ENCODE measurements around the gene PAQR5.

The PAQR5 gene

DNA sequence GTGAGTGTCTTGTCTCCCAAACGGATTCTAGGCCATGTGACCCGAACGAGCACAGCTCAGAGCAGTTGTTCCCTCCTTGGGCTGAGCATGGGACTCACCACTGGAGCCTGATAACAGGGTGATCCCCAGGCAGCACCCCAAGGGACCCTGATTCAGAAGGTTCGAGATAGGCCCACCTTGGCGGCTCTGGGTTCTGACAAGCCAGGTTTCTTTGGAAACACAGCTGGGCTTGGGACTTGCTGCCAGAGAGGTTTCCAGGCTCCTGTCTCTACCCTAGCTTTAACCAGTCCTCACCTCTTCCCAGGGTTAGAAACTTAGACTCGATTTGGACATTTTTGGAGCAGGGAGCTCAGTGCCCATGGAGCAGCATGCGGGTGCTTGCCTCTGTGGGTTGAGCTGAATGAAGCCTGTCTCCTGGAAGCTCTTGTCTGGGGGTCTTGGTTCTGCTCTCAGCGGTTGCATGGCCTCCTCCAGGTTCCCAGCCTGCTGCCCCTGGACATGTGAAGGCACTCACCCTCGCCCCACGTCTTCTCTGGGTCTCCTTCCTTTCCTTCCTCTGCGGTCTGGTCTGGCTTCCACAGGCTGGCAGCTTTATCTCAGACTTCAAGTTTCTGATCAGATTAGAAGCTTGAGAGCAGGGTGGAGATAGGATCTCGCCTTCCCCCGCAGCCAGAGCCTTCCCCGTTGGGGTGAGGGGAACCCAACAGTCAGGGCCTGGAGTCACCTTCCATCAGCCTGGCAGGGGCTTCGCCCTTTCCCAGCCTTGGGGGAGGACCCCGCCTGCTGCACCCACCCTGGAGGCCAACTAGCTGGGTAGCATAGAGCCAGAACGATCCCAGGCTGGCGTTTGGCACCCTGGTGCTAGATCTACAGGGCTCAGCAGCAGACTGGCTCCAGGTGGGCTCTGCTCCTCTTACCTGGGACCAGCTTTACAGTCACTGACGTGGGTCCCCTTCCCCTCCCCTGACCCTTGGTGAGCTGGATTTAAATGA lies 21.0 kb downstream of the PAQR5 start:
- TF ChIP-seq, protein P1, sequence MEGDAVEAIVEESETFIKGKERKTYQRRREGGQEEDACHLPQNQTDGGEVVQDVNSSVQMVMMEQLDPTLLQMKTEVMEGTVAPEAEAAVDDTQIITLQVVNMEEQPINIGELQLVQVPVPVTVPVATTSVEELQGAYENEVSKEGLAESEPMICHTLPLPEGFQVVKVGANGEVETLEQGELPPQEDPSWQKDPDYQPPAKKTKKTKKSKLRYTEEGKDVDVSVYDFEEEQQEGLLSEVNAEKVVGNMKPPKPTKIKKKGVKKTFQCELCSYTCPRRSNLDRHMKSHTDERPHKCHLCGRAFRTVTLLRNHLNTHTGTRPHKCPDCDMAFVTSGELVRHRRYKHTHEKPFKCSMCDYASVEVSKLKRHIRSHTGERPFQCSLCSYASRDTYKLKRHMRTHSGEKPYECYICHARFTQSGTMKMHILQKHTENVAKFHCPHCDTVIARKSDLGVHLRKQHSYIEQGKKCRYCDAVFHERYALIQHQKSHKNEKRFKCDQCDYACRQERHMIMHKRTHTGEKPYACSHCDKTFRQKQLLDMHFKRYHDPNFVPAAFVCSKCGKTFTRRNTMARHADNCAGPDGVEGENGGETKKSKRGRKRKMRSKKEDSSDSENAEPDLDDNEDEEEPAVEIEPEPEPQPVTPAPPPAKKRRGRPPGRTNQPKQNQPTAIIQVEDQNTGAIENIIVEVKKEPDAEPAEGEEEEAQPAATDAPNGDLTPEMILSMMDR (IDR thresholded peaks at IDR 0.05; ENCODE audit: extremely low read depth, missing control alignments), result no peak
- DNase-seq (ENCODE audit: low spot score), result no peak

DNA sequence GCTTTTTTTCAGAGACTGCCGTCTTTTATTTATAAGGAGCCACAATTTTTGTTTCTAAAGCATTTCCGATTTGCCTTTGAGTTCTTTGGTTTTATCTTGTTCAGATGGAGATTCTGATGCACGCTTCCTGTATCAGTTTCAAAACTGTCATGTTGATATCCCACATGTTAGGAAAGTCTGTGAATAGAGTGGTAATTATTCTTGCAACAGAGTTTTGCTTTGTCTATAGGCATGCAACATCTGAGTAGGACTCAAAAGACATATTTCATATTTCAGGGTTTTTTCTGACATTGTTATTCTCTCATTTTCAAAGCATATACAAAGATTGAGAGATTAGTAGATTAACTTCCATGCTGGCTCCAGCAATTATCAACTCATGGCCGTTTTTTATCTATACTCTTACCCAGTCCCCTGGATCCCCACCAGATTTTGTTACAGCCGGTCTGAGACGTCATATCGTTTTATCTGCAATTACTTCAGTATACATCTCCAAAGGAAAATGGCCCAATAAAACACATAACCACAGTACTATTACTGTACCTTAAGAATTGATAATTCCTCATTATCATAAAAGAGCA lies 22.4 kb downstream of the PAQR5 start:
- DNase-seq (ENCODE audit: low spot score), result no peak
- TF ChIP-seq, protein P1 (IDR thresholded peaks at IDR 0.05; ENCODE audit: extremely low read depth, missing control alignments), result no peak

DNA sequence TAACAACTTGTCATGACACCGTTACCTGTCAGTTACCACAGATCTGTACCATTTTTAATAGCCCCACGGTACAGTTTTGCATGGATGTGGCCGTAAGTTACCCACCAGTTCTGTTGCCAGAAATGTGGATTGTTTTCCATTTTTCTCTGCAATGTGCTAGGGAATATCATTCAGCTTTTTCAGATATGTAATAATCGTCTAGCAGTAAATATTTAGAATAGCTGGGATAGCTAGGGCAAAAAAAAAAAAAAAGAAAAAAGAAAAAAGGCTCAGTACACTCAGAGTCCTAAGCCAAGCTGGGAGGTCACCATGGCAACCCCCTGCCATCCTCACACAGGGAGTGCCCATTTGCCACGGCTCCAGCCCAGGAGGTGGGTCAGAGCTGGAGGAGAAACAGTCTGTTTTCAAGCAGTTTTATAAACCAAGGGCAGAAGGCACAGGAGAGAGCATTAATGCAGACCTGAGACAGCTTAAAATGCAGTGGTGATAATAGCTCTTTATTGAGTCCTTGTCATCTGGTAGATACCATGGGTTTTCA lies 25.2 kb downstream of the PAQR5 start:
- TF ChIP-seq, protein P1 (IDR thresholded peaks at IDR 0.05; ENCODE audit: extremely low read depth, missing control alignments), result no peak
- no peak for DNase-seq (ENCODE audit: low spot score)

DNA sequence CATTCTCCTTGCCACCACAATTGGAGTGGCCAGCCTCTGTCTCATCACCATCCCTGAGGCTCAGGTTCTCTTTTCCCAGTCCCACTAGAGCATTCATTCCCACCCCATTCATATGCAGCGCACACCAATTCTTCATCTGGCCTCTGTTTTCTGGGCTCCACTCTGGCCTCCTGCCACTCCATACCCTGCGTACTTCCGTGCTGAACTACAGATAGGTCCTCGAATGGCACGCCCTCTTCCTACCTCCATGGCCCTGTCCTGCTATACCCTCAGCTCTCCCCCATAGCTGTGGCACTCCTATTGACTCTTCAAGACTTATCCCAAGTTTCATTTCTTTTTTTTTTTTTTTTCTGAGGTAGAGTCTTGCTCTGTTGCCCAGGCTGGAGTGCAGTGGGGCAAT lies 25.9 kb downstream of the PAQR5 start:
- no peak for DNase-seq (ENCODE audit: low spot score)
- TF ChIP-seq, protein P1 (IDR thresholded peaks at IDR 0.05; ENCODE audit: extremely low read depth, missing control alignments), result no peak

DNA sequence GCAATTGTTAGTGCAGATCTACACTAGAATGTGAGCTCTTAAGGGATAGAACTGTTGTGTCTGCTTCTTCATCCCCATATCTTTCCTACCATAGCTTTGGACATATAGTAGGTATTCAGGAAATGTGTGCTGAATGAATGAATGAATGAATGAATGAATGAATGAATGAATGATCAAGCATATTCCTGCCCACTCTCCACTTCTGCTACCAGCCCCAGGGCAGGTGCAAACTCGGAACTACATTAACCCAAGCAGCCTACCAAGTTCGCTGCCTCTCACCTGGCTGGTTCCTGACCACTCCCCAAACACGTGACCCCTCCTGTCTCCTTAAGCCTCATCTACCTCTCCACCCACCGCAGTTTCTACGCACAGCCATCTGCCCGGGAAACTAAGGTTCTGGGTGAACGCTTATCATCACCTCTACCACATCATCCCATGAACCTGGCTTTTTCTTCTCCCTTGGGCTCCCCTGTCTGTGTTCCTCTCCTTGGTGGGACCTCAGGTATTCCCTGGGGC lies 26.8 kb downstream of the PAQR5 start:
- DNase-seq (ENCODE audit: low spot score), result no peak
- TF ChIP-seq, protein P1 (IDR thresholded peaks at IDR 0.05; ENCODE audit: extremely low read depth, missing control alignments), result no peak

DNA sequence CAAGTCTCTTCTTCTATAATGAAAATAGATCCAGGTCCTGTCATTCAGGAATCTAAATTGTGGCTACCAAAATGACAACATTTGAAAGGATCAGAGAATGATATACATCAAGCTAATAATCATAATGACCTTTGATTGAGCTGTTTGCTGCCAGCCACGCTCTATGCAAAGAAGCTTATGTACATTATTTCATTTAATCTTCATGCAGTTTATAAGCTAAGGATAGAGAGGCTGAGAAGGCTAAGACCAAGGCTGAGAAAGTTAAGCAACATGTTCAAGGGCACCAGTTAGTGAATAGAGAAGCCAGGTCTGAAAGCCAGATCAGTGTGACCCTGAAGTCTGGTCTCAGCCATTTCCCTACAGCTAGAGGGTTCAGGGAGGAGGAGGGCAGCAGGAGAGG lies 29.4 kb downstream of the PAQR5 start:
- no peak for DNase-seq (ENCODE audit: low spot score)

More for the DNA sequence above, 29.4 kb downstream of the PAQR5 start:
- TF ChIP-seq, protein P1 (IDR thresholded peaks at IDR 0.05; ENCODE audit: extremely low read depth, missing control alignments), result no peak
